Measurements from ENCODE around the gene PCBP3.
"Not testable (repeated sequence)": the region's sequence is repeated elsewhere in the genome, so short reads cannot be mapped to it uniquely, and the experiment has no call there.

Gene PCBP3

DNA sequence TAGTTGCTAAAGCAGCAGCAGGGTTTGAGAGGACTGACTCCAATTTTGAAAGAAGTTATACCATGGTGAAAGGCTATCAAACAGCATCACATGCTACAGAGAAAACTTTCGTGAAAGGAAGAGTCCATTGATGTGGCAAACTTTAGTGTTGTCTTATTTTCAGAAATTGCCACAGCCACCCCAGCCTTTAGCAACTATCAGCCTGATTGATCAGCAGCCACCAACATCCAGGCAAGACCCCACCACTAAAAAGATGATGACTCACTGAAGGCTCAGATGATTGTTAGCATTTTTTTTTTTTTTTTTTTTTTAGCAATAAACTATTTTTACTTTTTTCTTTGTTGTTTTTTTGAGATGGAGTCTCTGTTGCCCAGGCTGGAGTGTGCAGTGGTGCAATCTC lies 35.3 kb downstream of the PCBP3 start:
- not testable (repeated sequence) for DNase-seq (ENCODE audit: low read depth in 2 of 2)

DNA sequence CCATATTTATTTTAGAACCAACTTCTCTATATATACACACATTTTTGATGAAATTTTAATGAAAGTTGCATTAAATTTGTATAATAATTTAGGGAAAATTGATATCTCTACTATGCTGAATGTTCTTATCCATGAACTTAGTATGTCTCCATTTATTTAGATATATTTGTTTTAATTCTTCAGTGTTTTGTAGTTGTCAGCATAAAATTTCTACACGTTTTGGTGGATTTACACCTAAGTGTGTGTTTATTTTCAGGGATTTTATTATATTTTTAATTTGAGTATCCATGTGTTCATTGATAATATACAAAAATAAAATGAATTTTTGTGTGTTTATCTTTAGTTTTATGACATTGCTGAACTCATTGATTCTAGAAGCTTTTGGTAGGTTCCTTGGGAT lies 36.7 kb downstream of the PCBP3 start:
- no peak for DNase-seq (ENCODE audit: low read depth in 2 of 2)

DNA sequence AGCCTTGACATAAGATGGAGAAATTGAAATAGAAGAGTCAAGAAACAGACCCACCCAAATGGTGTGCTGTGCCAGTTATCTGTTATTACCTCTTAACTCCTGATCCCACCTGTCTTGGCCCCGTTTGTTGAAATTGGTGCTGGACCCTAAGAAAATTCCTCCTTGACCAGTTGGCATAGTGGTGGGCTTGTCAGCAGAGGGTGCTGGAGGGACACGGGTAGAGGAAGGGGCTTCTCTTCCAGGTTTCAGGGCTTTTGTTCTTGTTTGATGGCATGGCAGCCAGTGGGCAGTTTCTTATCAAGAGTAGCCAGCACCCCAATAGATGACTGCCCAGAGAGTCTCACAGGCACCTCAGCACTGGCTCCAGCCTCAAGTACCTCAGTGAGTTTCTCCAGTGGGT lies 51.6 kb downstream of the PCBP3 start:
- DNase-seq (ENCODE audit: low read depth in 2 of 2), result no peak

- DNase-seq (ENCODE audit: low read depth in 2 of 2), result no peak
These were observed 55.1 kb downstream of the PCBP3 start for GRCh38 chr21:45698493-45699184.

- DNase-seq (ENCODE audit: low read depth in 2 of 2), result no peak
These were observed 55.9 kb downstream of the PCBP3 start for GRCh38 chr21:45699251-45699942.

GRCh38 chr21:45699966-45700365 lies 56.4 kb downstream of the PCBP3 start:
- DNase-seq (ENCODE audit: low read depth in 2 of 2), result no peak

DNA sequence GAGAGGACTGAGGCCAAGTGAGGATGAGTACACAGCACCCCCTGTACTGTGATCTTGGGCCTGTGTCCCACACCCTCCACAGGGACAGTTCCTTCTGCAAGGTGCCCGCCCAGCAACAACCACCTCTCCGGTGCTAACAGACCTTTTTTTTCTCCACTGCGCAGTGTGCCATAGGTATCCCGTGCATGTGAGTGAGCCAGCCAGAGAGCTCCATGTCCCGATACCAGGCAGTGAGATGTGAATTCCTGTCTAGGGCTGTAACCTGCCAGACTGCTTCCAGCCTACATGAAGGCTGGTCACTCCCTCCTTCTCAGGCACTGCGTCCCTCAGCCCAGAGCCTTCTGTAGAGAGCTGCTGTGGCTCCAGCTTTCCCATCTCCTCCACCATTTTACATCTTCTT lies 56.9 kb downstream of the PCBP3 start:
- DNase-seq (ENCODE audit: low read depth in 2 of 2), result no peak

- no peak for DNase-seq (ENCODE audit: low read depth in 2 of 2)
These were observed 61.0 kb downstream of the PCBP3 start for GRCh38 chr21:45704311-45705108.

DNA sequence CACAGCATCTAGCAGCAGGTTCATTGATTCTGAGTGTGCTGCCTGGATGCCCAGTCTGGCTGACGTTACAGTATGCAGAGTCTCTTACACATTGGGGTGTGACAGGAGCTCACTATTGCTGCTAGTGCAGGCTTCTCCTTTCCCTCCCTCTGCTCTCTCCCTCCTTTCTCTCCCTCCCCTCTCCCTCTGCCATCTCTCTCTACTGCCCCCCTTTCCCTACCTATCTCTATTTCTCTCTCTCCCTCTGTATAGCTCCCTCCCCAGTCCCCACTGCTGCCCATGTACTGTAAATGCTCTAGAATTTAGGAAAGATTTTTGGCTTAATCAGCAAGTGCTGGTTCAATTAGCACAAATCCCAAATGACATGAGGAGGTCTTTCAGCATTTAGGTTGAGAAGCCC lies 62.8 kb downstream of the PCBP3 start:
- no peak for DNase-seq (ENCODE audit: low read depth in 2 of 2)

DNA sequence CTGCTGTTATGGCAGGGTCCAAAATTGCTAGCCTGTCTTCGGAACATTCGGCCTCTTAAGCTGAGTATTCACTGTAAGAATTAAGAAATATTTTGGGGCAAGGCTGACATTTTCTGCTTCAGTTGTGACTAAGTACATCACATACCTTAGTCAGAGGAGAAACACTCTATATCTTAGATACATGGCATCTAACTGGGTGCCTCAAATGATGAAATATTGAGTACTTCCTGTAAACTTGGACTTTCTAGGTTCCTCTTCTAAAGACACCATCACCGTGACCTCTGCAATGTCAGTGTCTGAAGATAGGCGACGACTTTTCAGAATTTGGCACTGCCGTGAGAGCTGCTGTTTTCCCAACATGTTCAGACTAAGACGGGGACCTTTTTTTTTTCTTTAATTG lies 65.6 kb downstream of the PCBP3 start:
- no peak for DNase-seq (ENCODE audit: low read depth in 2 of 2)

DNA sequence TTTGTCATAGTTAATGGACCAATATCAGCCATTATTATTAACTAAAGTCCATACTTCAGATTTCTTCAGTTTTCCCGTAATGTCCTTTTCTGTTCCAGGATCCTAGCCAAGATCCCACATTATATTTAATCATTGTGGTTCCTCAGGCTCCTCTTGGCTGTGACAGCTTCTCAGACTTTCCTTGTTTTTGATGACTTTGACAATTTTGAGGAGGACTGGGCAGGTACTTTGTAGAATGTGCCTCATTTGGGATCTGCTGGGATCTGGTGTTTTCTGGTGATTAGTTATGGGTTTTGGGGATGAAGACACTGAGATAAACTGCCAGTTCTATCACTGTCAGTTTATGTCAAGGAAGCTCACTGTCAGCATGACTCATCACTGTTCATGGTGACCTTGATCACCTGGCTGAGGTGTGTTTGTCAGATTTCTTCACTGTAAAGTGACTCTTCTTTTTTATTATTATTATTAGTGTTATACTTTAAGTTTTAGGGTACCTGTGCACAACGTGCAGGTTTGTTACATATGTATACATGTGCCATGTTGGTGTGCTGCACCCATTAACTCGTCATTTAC lies 66.3 kb downstream of the PCBP3 start:
- no peak for DNase-seq (ENCODE audit: low read depth in 2 of 2)

DNA sequence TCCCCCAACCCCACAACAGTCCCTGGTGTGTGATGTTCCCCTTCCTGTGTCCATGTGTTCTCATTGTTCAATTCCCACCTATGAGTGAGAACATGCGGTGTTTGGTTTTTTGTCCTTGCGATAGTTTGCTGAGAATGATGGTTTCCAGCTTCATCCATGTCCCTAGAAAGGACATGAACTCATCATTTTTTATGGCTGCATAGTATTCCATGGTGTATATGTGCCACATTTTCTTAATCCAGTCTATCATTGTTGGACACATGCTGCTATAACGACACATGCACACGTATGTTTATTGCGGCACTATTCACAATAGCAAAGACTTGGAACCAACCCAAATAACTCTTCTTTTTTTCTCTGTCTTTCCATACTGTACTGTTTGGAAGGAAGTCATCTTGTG lies 66.8 kb downstream of the PCBP3 start:
- DNase-seq (ENCODE audit: low read depth in 2 of 2), result not testable (repeated sequence)

DNA sequence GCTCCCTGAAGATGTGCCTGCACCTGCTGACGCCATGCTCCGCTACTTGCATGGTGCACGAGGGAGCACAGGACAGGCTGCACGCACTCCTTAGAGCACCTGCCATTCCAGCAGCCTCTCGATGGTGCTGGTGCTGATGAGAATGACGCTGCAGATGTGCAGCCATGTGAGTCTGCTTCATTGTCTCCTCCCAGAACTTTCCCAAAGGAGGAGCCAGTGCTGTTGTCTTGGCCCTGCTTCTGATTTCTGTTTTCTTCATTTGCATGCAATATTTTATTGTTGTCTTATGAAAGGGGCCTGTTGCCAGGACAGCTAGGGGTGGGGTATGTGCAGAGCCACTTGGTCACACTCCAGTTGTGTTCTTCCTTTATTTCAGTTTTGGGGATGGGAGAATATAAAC lies 70.1 kb downstream of the PCBP3 start:
- DNase-seq (ENCODE audit: low read depth in 2 of 2), result no peak

GRCh38 chr21:45715441-45715840 lies 71.9 kb downstream of the PCBP3 start:
- no peak for DNase-seq (ENCODE audit: low read depth in 2 of 2)

- no peak for DNase-seq (ENCODE audit: low read depth in 2 of 2)
These were observed 74.9 kb downstream of the PCBP3 start for GRCh38 chr21:45718413-45718812.

DNA sequence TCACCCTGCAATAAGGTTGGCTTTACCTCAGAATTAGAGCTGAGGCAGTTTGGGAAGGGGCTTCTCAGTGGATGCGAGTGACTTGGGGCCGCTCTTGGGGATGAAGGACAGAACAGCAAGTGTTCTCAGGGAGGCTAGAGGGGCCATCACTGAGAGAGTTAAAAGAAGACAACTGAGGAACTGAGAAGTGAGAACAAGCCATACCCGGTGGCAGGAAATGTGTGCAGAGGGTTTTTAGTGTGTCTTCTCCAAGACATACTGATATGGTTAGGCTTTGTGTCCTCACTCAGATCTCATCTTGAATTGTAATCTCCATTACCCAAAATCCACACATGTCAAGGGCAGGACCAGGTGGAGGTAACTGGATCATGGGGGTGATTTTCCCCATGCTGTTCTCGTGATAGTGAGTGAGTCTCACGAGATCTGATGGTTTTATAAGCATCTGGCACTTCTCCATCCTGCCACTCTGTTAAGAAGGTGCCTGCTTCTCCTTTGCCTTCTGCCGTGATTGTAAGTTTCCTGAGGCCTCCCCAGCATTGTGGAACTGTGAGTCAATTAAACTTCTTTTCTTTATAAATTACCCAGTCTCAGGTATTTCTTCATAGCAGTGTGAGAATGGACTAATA lies 75.8 kb downstream of the PCBP3 start:
- no peak for DNase-seq (ENCODE audit: low read depth in 2 of 2)

DNA sequence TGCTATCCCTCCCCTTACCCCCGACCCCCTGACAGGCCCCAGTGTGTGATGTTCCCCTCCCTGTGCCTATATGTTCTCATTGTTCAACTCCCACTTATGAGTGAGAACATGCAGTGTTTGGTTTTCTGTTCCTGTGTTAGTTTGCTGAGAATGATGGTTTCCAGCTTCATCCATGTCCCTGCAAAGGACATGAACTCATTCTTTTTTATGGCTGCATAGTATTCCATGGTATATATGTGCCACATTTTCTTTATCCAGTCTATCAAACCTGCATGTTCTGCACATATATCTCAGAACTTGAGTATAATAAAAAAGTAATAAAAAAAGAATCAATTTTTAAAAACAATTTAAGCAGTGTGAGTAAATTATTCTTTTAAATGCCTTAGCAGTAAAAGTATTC lies 76.7 kb downstream of the PCBP3 start:
- not testable (repeated sequence) for DNase-seq (ENCODE audit: low read depth in 2 of 2)

DNA sequence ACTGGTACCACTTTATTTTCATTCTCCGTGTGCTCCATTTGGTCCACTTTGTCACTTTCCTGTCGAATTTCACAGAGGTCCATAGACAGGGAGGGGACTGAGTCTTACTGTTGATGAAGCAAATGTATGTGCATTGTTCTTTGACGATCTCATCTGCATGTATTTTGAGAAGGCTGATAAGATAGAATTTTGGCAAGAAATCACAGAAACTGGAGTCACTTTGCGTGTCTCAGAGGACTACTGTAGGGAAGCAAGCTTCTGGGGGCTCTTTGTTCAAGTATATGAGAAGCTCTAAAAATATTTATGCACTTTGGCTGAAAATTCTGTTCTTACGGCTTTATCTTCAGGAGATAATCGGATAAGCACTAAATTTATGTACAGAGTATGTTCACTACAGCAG lies 78.1 kb downstream of the PCBP3 start:
- DNase-seq (ENCODE audit: low read depth in 2 of 2), result no peak

GRCh38 chr21:45723049-45723958 lies 79.8 kb downstream of the PCBP3 start:
- DNase-seq (ENCODE audit: low read depth in 2 of 2), result no peak

- DNase-seq (ENCODE audit: low read depth in 2 of 2), result no peak
These were observed 80.9 kb downstream of the PCBP3 start for GRCh38 chr21:45724345-45724961.
